HG02610 (cell line): ENCODE data around the gene CHAT.
"Not testable (repeated sequence)": the region's sequence is repeated elsewhere in the genome, so short reads cannot be mapped to it uniquely, and the experiment has no call there.

Experiments used
- ATAC-seq: cut with Tn5 transposase; IDR thresholded peaks from one replicate; pipeline ENCODE4 v1.9.1; 2021; ENCODE audit warnings: mild to moderate bottlenecking, moderate library complexity; ENCODE audit not compliant: unreplicated experiment

The CHAT gene

DNA sequence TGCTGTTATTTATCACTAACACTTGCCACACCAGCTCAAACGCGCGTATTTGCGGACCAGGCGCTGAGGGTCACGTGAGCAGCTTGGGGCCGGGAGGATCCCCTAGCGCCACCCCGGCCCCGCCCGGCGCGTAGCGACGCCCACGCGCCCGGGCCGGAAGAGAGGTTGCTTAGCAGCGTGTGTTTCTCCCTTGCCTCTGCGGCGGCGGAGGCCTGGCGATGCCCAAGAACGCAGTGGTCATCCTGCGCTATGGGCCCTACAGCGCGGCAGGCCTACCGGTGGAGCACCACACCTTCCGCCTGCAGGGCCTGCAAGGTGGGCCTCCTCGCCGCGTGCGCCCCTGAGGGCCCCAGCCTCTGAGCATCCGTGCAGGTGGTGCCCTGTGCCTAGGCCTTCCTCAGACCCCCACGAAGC lies 65.7 kb downstream of the CHAT start, which contains the start of gene C10orf53:
C10orf53 (plus strand) TSS at position 172 of the 414 bp plus-strand sequence; CDS start at position 219, 47 bp downstream.
- ATAC-seq: no peak

DNA sequence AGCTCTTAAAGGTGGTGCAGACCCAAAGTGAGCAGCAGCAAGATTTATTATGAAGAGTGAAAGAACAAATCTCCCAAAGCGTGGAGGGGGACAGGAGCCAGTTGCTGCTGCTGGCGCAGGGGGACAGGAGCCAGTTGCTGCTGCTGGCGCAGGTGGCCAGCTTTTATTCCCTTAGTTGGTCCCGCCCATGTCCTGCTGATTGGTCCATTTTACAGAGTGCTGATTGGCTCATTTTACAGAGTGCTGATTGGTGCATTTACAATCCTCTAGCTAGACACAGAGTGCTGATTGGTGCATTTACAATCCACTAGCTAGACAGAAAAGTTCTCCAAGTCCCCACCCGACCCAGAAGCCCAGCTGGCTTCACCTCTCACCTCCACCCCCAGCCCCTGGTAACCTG lies 68.6 kb downstream of the CHAT start:
- ATAC-seq: not testable (repeated sequence)

DNA sequence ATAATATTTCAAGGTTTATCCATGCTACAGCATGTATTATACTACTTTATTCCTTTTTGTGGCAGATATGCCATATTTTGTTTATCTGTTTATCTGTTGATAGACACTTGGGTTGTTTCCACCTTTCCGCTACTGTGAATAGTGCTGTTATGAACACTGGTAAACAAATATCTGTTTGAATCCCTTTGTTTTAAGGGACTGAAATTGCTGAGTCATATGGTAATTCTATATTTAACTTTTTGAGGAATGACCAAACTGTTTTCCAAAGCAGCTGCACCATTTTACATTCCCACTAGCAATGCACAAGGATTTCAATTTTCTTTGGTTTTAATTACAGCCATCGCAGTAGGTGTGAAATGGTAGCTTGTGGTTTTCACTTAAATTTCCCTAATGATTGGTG lies 69.0 kb downstream of the CHAT start:
- ATAC-seq: no peak

DNA sequence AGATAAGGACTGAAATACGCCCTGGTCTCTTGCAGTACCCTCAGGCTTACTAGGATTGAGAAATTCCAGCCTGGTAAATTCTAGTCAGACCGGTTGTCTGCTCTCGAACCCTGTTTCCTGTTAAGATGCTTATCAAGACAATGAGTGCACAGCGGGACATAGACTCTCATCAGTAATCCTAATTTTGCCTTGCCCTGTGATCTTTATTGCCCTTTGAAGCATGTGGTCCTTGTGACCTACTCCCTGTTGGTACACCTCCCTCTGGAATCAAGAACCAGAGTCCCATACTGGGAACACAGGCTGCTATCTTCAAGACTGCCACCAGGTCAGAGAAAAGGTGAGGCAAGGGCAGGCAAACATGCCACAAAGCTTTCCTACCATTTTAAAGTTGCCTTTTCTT lies 72.8 kb downstream of the CHAT start:
- ATAC-seq: no peak

DNA sequence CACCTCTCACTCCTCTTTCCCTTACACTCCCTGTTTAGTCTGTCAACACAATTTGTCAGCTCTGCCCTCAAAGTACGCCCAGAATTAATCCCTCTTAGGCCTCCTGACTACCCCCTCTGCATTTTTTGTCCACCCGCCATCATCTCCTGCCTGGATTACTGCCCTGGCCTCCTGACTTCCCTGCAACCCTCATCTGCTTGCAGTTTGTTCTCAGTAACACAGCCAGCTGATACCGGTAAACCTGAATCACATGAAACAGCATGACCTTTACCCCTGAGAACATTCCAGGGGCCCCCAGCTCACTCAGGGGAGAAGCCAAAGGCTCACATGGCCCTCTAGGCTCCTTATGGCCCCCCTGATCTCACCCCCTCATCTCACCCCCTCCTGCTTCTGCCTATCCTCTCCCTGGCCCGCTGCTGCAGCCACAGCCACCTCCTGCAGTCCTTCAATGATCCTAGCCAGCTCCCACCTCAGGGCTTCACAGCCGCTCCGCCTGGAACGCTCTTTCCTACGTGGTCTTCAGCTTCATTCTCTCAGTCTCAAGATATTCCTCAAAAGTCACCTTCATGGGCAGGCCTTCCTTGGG lies 74.5 kb downstream of the CHAT start:
- no peak for ATAC-seq

DNA sequence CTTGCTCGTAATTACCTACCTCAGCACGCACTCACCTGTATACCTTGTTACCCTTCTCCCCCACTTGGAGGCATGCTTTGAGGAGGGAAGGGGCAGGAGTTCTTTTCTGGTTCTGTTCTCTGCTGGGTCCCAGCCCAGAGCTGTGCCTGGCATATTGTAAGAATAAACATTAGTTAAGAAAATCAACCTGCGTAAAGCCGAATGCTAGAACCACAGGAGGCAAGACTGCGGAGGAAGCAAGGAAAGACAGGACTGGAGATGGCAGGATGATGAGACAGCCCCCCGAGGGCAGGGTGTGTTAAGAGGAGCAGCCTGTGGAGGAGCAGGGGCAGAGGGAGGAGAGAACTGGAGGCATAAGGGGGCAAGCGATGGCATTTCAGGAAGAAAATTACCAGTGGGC lies 75.1 kb downstream of the CHAT start:
- no peak for ATAC-seq

DNA sequence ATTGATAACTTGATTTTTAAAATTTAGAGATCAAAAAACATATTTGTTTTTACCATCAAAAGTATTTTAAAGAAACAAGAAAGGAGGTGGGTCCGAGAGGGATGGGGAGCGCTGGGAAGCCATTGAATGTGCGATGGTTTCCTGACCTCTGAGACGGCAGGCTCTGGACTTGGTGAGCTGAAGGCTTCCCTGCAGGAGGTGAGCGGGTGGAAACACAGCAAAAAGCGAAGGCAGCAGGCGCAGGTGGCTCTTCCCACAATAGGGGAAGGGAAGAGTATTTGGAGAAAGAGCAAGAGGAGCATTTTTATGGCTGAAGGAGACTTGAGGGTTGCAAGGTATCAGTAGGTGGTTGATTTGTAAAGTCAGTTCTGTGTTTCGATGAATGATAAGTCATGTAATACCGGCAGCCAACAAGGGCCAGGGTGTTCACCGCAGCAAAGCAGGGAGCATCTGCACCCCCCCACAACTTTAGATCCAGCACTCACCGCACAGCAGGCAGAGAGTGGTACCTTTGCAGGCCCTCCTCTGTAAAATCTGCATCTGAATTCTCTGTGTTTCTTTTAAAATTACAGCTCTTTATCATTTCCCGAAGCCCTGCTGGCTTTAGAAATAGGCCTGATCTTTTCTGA lies 76.2 kb downstream of the CHAT start:
- no peak for ATAC-seq

DNA sequence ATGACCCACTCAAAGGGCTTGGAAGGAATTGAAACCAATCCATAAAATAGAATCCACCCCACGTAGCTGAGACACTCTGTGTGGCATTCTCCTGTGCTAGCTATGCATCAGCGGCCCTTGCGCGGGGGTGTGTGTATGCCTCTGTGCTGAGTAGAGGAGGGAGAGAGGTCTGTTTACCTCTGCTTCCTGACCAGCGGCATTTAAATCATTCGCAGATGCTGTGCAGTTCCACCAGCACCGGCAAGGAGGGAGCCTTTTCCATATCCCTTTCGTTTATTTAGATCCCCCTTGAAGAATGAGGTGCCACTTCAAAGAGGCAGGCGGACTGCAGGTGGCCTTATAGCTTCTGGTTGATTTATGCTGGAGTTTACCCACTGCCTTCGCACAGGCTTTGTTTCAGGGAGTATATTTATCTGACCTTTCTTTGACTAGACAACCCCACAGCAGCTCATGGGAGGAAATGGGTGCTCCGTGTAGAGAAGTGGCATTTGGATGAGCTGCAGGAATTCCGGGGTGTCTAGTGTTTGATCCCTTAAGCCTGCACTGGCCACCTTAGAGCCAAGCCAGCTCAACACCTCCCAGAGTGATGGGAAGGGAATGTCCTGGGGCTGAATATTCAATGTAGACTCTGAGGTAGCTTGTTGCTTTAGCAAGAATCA lies 77.0 kb downstream of the CHAT start:
- ATAC-seq: no peak

DNA sequence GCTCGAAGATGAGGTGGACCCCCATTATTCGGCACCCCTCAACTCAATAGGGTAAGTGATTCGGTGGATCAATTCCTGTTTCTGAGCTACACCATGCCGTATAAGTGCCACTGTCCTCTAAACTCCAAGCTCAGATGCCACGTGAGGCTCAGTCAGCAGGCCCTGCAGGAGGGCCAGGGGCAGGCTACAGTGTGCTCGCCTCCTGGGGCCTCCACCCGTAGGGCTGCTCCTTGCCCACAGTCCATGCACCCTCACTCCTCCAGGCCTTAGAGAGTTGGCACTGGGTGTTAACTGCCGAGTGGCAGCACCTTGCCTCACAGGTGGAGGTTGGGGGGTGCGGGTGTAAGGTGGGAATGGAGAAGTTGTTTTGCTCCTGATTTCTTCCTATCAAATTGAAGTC lies 77.8 kb downstream of the CHAT start:
- ATAC-seq: no peak

DNA sequence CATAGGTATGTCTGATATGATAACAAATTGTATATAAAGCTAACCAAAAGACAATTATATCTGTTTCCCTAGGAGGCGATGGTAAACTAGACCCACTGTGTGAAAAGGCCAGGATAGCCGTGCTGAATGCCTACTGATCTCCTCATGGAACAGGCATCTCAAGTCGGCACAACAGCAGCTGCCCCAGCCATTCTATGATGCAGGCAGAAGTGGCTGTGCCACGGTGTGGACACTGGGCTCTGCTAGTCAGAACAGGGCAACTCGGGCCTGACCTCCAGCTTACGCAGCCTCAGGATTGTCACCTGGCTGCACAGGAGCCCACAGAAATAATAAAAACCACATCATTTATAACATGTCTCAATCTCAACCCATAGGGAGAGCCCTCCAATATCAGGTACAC lies 80.6 kb downstream of the CHAT start:
- ATAC-seq: no peak

DNA sequence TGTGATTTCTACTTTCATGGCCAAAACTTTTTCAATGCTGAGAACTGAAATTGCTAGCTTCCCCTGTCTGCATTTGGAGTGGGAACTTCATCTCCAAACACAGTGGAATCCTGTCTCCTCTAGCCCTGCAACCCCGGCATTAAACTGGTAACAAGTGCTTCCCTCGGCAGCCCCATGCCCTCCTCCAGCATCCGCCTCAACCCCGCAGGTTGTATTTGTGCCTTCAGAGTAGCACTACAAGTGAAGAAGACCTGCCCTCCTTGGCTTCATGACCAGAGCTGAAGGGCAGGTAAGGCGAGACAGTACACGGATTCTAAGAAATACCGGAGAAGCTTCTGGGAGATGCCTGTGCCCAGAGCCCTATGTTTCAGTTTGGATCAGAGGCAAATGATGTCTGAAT lies 82.5 kb downstream of the CHAT start:
- no peak for ATAC-seq

DNA sequence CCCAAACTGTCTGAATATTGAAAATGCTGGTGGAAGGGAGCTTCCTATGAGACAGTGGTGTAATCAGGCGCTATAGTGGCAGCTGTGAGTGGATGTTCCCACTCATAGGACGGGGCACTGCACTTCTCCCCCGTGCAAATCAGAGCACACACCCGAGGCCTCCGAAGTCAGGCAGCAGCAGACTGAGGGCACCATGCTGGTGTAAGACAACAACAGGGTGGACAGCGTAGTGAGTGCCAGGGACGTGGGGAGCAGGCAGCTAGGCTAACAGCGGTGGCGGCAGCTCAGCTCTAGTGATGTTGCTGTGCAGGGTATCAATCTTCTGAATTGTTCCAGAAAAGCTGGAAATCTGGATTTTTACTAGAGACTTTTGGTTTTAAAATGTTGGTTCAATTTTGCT lies 84.8 kb downstream of the CHAT start:
- no peak for ATAC-seq

DNA sequence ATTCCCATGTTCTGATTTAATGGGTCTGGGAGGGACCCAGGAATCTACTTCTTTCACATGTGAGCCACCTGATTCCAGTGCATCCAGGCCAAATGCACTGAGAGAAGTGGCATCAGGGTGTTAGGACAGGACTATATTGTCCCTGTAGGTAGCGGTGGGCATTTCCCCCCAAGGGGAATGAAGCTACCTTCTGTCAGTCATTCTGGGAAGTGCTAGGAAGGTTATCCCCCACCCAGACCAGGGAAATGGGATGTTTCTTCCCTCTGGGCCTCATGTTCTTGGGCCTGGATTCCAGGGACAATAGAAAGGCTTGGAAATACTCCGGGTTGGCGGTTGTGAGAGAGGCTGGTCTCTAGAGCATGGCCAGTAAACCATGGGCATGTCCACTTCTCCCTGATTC lies 86.4 kb downstream of the CHAT start:
- ATAC-seq: no peak

DNA sequence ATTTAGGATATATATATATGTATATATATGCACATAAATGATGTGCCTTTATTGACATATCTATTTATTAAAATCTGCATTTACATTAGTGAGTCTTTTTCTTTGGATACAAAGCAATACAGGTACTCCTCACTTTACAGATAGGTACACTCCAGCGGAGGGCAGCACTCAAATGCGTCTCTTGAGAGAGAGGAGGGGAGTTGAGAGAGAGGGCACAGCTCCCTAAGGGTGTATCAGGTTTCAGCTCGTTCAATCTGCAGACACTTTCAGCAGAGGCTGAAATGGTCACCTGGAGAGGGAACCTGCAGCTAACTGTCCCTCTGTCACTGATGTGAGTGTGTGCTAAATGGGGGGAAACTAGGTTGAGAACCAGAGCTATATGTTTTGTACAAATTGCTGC lies 87.2 kb downstream of the CHAT start:
- ATAC-seq: no peak

DNA sequence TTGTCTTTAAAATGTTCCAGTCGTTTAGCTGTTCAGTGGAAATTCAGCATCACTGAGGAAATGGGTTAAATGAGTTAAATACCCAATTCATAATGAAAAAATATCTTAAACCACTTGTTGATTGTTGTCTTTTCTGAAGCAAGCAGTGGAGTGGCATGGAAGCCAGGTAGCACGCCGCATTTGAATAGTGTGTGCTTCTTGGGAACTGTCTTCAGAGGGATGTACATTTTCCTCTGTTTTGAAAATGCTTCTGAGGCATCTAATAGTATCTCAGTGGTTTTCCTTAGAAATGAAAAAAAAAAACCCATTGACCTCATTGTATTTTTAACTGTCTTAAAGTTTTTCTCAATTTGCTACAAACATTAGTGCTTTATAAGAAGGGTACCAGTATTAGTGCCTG lies 93.7 kb downstream of the CHAT start:
- no peak for ATAC-seq

DNA sequence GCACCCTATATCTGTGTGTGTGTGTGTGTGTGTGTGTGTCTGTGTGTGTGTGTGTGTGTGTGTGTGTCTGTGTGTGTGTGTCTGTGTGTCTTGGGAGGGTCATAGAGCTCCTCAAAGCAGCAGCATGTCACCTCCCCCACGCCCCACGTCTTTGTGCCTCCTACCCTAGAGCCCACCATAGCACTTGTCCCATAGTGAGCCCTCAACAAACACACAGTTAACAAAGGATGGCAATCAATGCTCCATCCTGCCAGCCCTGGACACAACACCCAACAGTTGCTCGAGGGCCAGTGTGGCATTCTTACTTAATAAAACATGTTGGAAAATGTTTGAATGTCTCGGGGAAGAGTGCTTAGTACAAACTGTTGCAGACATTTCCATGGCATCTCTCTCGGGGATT lies 96.1 kb downstream of the CHAT start:
- ATAC-seq: no peak

DNA sequence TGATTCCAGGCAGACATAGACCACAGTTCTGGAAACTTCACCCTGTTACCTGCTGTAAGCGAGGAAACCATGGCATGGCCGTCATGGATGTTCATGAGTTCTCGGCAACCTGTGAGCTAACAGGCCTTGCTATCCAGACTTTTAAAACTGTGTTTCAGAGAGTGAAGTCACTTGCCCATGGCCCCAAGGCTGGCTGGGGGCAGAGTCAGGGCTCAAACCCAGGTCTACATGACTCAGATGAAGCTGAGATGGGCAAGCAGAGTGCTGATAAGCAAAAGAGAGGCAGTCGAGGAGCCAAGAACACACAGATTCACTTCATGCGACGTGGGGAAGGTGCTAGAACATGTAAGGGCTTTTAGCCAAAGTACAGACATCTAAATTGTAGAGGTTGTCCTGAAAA lies 97.1 kb downstream of the CHAT start:
- no peak for ATAC-seq

DNA sequence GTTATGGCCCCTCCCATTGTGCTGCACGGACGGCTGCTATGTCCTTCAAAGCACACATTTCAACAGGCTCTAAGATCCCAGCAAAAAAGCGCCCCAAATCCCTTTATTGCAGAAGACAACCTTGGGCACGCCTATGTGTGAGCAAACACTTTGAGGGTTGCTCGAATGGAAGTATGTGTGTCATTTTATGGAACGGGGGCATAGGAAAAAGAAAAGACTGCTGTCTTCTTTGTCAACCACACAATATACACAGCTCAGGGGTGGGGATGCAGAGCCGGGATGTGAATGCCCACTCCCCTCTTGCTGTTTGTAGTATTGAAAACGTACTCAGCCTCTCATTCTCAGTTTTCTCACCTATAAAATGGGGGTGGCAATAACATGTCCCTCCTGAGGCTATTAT lies 97.6 kb downstream of the CHAT start:
- ATAC-seq: no peak

DNA sequence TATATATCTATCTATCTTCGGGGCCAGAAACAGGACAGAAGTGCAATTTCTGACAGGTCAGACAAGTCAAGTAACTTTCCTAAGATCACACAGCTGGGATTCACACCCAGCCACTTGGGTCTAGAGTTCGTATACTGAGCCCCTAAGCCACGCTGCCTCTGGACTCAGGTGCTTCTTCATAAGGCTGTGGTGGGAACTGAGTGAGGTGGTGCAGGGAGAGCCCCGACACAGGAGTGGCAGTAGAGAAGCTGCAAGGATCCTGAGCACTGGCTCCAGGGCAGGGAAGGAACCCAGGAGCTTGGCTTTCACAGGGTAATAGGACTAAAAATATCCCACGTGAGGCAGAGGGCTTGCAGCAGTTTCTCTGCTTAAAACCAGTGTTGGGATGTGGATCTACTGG lies 99.4 kb downstream of the CHAT start:
- no peak for ATAC-seq
